Loucy (cell line): ENCODE results near the gene DAPK1.

Experiments
- EZH2phosphoT487 ChIP-seq: fragments of 200-600 bp; IDR thresholded peaks from 2 replicates; pipeline ENCODE4 v1.6.1; 2018; ENCODE audit warnings: antibody characterized with exemption, mild to moderate bottlenecking, moderate library complexity, borderline replicate concordance
- TF ChIP-seq, protein P1 (sequence below): fragments of 200-600 bp; sonication (generic); conservative IDR thresholded peaks from 2 replicates; pipeline ENCODE4 v1.5.1; 2014; ENCODE audit warnings: mild to moderate bottlenecking, antibody characterized with exemption, low read length

GRCh38 chr9:87718852-87719612 lies 221.4 kb downstream of the DAPK1 start:
- TF ChIP-seq, protein P1, sequence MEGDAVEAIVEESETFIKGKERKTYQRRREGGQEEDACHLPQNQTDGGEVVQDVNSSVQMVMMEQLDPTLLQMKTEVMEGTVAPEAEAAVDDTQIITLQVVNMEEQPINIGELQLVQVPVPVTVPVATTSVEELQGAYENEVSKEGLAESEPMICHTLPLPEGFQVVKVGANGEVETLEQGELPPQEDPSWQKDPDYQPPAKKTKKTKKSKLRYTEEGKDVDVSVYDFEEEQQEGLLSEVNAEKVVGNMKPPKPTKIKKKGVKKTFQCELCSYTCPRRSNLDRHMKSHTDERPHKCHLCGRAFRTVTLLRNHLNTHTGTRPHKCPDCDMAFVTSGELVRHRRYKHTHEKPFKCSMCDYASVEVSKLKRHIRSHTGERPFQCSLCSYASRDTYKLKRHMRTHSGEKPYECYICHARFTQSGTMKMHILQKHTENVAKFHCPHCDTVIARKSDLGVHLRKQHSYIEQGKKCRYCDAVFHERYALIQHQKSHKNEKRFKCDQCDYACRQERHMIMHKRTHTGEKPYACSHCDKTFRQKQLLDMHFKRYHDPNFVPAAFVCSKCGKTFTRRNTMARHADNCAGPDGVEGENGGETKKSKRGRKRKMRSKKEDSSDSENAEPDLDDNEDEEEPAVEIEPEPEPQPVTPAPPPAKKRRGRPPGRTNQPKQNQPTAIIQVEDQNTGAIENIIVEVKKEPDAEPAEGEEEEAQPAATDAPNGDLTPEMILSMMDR: no peak
- no peak for TF ChIP-seq EZH2phosphoT487
